ENCODE data around the gene MATN4.

Gene MATN4

DNA sequence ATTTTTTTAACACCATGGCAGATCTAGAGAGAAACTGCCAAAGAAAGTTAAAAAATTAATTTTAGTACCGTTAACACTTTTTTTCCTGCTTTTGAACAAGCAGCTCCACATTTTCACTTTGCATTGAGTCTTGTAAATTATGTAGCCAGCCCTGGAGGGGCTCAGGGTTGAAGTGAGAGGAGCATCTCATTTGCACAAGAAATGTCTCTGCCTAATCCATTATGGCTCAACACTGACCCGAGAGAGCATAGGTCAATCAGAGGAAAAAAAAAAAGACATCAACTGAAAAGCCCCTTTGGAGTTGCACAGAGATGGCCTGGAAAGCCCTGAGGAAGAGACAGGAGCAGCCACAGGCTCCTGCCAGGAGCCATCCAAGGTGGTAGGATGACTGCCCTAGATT is 49.4 kb downstream of the MATN4 start:
- H3K27ac ChIP-seq (ENCODE audit: low read length): no peak overlapping the region
- H3K4me1 ChIP-seq (ENCODE audit: insufficient read depth, low read length): no peaks in the 10 kb centered on the region
- no peak for TF ChIP-seq EZH2 (IDR thresholded peaks at IDR 0.05; ENCODE audit: borderline replicate concordance, low read depth, low read length, severe bottlenecking)
- TF ChIP-seq, protein P1, sequence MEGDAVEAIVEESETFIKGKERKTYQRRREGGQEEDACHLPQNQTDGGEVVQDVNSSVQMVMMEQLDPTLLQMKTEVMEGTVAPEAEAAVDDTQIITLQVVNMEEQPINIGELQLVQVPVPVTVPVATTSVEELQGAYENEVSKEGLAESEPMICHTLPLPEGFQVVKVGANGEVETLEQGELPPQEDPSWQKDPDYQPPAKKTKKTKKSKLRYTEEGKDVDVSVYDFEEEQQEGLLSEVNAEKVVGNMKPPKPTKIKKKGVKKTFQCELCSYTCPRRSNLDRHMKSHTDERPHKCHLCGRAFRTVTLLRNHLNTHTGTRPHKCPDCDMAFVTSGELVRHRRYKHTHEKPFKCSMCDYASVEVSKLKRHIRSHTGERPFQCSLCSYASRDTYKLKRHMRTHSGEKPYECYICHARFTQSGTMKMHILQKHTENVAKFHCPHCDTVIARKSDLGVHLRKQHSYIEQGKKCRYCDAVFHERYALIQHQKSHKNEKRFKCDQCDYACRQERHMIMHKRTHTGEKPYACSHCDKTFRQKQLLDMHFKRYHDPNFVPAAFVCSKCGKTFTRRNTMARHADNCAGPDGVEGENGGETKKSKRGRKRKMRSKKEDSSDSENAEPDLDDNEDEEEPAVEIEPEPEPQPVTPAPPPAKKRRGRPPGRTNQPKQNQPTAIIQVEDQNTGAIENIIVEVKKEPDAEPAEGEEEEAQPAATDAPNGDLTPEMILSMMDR (IDR thresholded peaks at IDR 0.05; ENCODE audit: borderline replicate concordance, extremely low read depth, low read length, poor library complexity, severe bottlenecking): no peak
- H4K20me1 ChIP-seq (ENCODE audit: insufficient read depth, low read length): no peaks in the 10 kb centered on the region
- H3K4me3 ChIP-seq (ENCODE audit: low read depth in 1 of 2, low read length in 2 of 2): no peak overlapping the region
- H3K27me3 ChIP-seq (ENCODE audit: insufficient read depth, low read length, poor library complexity): peaks cover 54% of the 10 kb centered on the region
- H3K79me2 ChIP-seq (ENCODE audit: insufficient read depth, low read length): no peaks in the 10 kb centered on the region
- H3K4me2 ChIP-seq (ENCODE audit: insufficient read depth, low read length): no peak overlapping the region
- H3K9ac ChIP-seq (ENCODE audit: low read depth, low read length): no peak overlapping the region
- H2AFZ ChIP-seq (ENCODE audit: low read depth, low read length): no peak overlapping the region
- no peak for ATAC-seq (ENCODE audit: insufficient read depth, low read depth)
- no peaks in the 10 kb centered on the region for H3K36me3 ChIP-seq (ENCODE audit: insufficient read depth, low read length)
- DNase-seq: no peak
- H3K9me3 ChIP-seq (ENCODE audit: insufficient read depth, low read length, severe bottlenecking): no peaks in the 10 kb centered on the region

DNA sequence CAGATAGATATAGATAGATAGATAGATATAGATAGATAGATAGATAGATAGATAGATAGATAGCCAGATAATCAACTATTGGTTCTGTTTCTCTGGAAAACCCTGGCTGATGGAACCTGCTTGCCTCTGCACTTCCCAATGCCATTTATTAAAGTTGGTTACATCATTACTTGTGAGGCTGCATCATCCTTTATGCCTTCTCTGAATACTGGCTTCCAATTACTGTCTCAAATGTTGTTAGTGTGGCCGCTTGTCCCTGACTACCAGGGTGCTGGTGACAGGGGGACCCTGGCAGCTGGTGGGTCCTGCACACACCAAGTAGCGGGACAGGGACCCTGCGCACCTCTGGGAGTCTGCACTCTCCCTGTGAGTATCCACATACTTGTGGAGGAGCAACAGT is 49.8 kb downstream of the MATN4 start:
- no peaks in the 10 kb centered on the region for H3K36me3 ChIP-seq (ENCODE audit: insufficient read depth, low read length)
- ATAC-seq (ENCODE audit: insufficient read depth, low read depth) (no peak), DNase-seq (no peak)
- H3K27me3 ChIP-seq (ENCODE audit: insufficient read depth, low read length, poor library complexity): peaks cover 50% of the 10 kb centered on the region
- no peak overlapping the region for H3K27ac ChIP-seq (ENCODE audit: low read length)
- no peak overlapping the region for H3K4me3 ChIP-seq (ENCODE audit: low read depth in 1 of 2, low read length in 2 of 2)
- H3K79me2 ChIP-seq (ENCODE audit: insufficient read depth, low read length): no peaks in the 10 kb centered on the region
- H3K4me2 ChIP-seq (ENCODE audit: insufficient read depth, low read length): no peak overlapping the region
- no peaks in the 10 kb centered on the region for H3K4me1 ChIP-seq (ENCODE audit: insufficient read depth, low read length)
- no peak overlapping the region for H3K9ac ChIP-seq (ENCODE audit: low read depth, low read length)
- H3K9me3 ChIP-seq (ENCODE audit: insufficient read depth, low read length, severe bottlenecking): no peaks in the 10 kb centered on the region
- TF ChIP-seq EZH2 (IDR thresholded peaks at IDR 0.05; ENCODE audit: borderline replicate concordance, low read depth, low read length, severe bottlenecking): no peak
- TF ChIP-seq, protein P1 (IDR thresholded peaks at IDR 0.05; ENCODE audit: borderline replicate concordance, extremely low read depth, low read length, poor library complexity, severe bottlenecking): no peak
- no peaks in the 10 kb centered on the region for H4K20me1 ChIP-seq (ENCODE audit: insufficient read depth, low read length)
- H2AFZ ChIP-seq (ENCODE audit: low read depth, low read length): no peak overlapping the region

DNA sequence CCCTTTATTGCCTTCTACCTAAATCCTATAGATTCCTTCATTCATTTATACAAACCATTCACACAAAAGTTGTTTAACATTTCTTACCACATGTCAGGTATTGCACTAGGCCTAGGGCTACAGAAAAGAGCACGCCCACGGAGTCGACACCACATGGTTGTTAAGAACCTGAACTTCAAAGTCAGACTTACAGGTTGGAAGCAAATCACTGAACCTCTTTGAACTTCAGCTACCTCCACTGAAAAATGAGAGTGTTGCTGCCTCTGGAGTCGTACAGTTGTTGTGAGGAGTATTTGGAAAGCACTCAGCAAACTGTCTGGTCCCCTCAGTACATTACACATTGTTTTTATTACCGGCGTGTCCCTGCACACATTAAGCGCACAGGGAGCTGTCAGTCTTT is 50.4 kb downstream of the MATN4 start:
- Histone ChIP-seq H3K36me3 (ENCODE audit: insufficient read depth, low read length) (no peaks in the 10 kb centered on the region), H2AFZ (ENCODE audit: low read depth, low read length) (no peak overlapping the region), H3K4me1 (ENCODE audit: insufficient read depth, low read length) (no peaks in the 10 kb centered on the region), H3K4me2 (ENCODE audit: insufficient read depth, low read length) (no peak overlapping the region), H4K20me1 (ENCODE audit: insufficient read depth, low read length) (no peaks in the 10 kb centered on the region), H3K27ac (ENCODE audit: low read length) (no peak overlapping the region), H3K79me2 (ENCODE audit: insufficient read depth, low read length) (no peaks in the 10 kb centered on the region), H3K9ac (ENCODE audit: low read depth, low read length) (no peak overlapping the region), H3K4me3 (ENCODE audit: low read depth in 1 of 2, low read length in 2 of 2) (no peak overlapping the region), H3K9me3 (ENCODE audit: insufficient read depth, low read length, severe bottlenecking) (no peaks in the 10 kb centered on the region), H3K27me3 (ENCODE audit: insufficient read depth, low read length, poor library complexity) (peaks cover 49% of the 10 kb centered on the region)
- TF ChIP-seq EZH2 (IDR thresholded peaks at IDR 0.05; ENCODE audit: borderline replicate concordance, low read depth, low read length, severe bottlenecking): no peak
- TF ChIP-seq, protein P1 (IDR thresholded peaks at IDR 0.05; ENCODE audit: borderline replicate concordance, extremely low read depth, low read length, poor library complexity, severe bottlenecking): no peak
- ATAC-seq (ENCODE audit: insufficient read depth, low read depth) (no peak), DNase-seq (no peak)

DNA sequence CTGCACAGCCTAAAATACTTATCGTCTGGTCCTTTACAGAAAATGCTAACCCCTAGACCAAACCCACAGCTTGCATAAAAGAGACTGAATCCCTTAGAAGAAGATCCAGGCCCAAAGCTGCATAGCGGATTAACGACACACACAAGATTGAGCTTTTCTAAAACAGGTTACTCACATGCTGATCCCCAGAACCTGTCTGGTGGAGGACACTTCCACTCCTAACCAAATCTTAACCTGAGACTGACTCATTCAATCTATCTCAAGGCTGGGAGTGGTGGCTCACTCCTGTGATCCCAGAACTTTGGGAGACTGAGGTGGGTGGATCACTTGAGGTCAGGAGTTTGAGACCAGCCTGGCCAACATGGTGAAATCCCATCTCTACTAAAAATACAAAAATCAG is 50.9 kb downstream of the MATN4 start:
- H3K4me2 ChIP-seq (ENCODE audit: insufficient read depth, low read length): no peak overlapping the region
- no peak for DNase-seq
- H4K20me1 ChIP-seq (ENCODE audit: insufficient read depth, low read length): no peaks in the 10 kb centered on the region
- no peak overlapping the region for H2AFZ ChIP-seq (ENCODE audit: low read depth, low read length)
- no peak for ATAC-seq (ENCODE audit: insufficient read depth, low read depth)
- no peak overlapping the region for H3K27ac ChIP-seq (ENCODE audit: low read length)
- no peak overlapping the region for H3K9ac ChIP-seq (ENCODE audit: low read depth, low read length)
- peaks cover 49% of the 10 kb centered on the region for H3K27me3 ChIP-seq (ENCODE audit: insufficient read depth, low read length, poor library complexity)
- TF ChIP-seq EZH2 (IDR thresholded peaks at IDR 0.05; ENCODE audit: borderline replicate concordance, low read depth, low read length, severe bottlenecking): no peak
- TF ChIP-seq, protein P1 (IDR thresholded peaks at IDR 0.05; ENCODE audit: borderline replicate concordance, extremely low read depth, low read length, poor library complexity, severe bottlenecking): no peak
- no peaks in the 10 kb centered on the region for H3K9me3 ChIP-seq (ENCODE audit: insufficient read depth, low read length, severe bottlenecking)
- no peaks in the 10 kb centered on the region for H3K79me2 ChIP-seq (ENCODE audit: insufficient read depth, low read length)
- no peaks in the 10 kb centered on the region for H3K36me3 ChIP-seq (ENCODE audit: insufficient read depth, low read length)
- H3K4me3 ChIP-seq (ENCODE audit: low read depth in 1 of 2, low read length in 2 of 2): no peak overlapping the region
- H3K4me1 ChIP-seq (ENCODE audit: insufficient read depth, low read length): no peaks in the 10 kb centered on the region
